ENCODE results near the gene ATP9B. TPM values are rescaled to one million over a fixed set of nuclear protein-coding genes. Genes with fewer than 3 reads are reported as not detected.

The ATP9B gene
- total and polyA plus RNA-seq, 7 donors = 6.5 to 66.5 (median 28.1) TPM

GRCh38 chr18:79309614-79310358, 240.6 kb downstream of the ATP9B start:
- Histone ChIP-seq H3K9me3 (no peaks in the 10 kb centered on the region), H3K4me1 (no peaks in the 10 kb centered on the region), H3K36me3 (peaks cover 3 to 59% (median 8%) of the 10 kb centered on the region in 4 donors), H3K4me3 (no peak overlapping the region), H3K27me3 (no peaks in the 10 kb centered on the region), H3K27ac (no peak overlapping the region)
- TF ChIP-seq EP300 (IDR thresholded peaks at IDR 0.05) (no peak), POLR2A (IDR thresholded peaks at IDR 0.05) (no peak), POLR2AphosphoS5 (IDR thresholded peaks at IDR 0.05) (no peak), CTCF (IDR thresholded peaks at IDR 0.05) (no peak)
- 84 to 88% methylated on average over 11 of the region's 11 CpGs for WGBS, 2 donors
- intact Hi-C loops (cut with DNase I) = no loop called here
- DNase-seq = no peak

GRCh38 chr18:79314838-79315388, 245.7 kb downstream of the ATP9B start:
- Histone ChIP-seq H3K4me3 (no peak overlapping the region), H3K9me3 (peaks cover 0 to 6% (median 2%) of the 10 kb centered on the region in 4 donors), H3K27ac (no peak overlapping the region), H3K27me3 (no peaks in the 10 kb centered on the region), H3K4me1 (no peaks in the 10 kb centered on the region), H3K36me3 (peaks cover 0 to 35% (median 0%) of the 10 kb centered on the region in 4 donors)
- intact Hi-C loops (cut with DNase I) = no loop called here
- DNase-seq = no peak
- TF ChIP-seq CTCF (IDR thresholded peaks at IDR 0.05) (no peak), POLR2A (IDR thresholded peaks at IDR 0.05) (no peak), EP300 (IDR thresholded peaks at IDR 0.05) (no peak), POLR2AphosphoS5 (IDR thresholded peaks at IDR 0.05) (no peak)
- 93 to 98% methylated on average over 12 of the region's 12 CpGs for WGBS, 2 donors

- 88 to 91% methylated on average over 2 of the region's 2 CpGs for WGBS, 2 donors
- peaks cover 0 to 35% (median 0%) of the 10 kb centered on the region in 4 donors for H3K36me3 ChIP-seq
- no peak for DNase-seq
- no peak overlapping the region for H3K27ac ChIP-seq
- H3K9me3 ChIP-seq = peaks cover 0 to 6% (median 2%) of the 10 kb centered on the region in 4 donors
- H3K4me1 ChIP-seq = no peaks in the 10 kb centered on the region
- TF ChIP-seq EP300 (IDR thresholded peaks at IDR 0.05) (no peak), POLR2A (IDR thresholded peaks at IDR 0.05) (no peak)
- H3K27me3 ChIP-seq = no peaks in the 10 kb centered on the region
- intact Hi-C loops (cut with DNase I) = no loop called here
- H3K4me3 ChIP-seq = no peak overlapping the region
Measured at GRCh38 chr18:79315596-79315995, 246.4 kb downstream of the ATP9B start.

GRCh38 chr18:79317703-79318102, 248.5 kb downstream of the ATP9B start:
- no peaks in the 10 kb centered on the region for H3K27me3 ChIP-seq
- no peak overlapping the region for H3K4me3 ChIP-seq
- 69 to 90% methylated on average over 2 of the region's 2 CpGs for WGBS, 2 donors
- no peak overlapping the region for H3K27ac ChIP-seq
- peaks cover 0 to 6% (median 2%) of the 10 kb centered on the region in 4 donors for H3K9me3 ChIP-seq
- TF ChIP-seq POLR2AphosphoS5 (IDR thresholded peaks at IDR 0.05) (no peak), CTCF (IDR thresholded peaks at IDR 0.05) (no peak), POLR2A (IDR thresholded peaks at IDR 0.05) (no peak), EP300 (IDR thresholded peaks at IDR 0.05) (no peak)
- H3K4me1 ChIP-seq = no peaks in the 10 kb centered on the region
- intact Hi-C loops (cut with DNase I) = no loop called here
- DNase-seq = no peak
- peaks cover 0 to 22% (median 0%) of the 10 kb centered on the region in 4 donors for H3K36me3 ChIP-seq

- H3K9me3 ChIP-seq = peaks cover 0 to 6% (median 2%) of the 10 kb centered on the region in 4 donors
- no peak for DNase-seq
- peaks cover 0 to 21% (median 0%) of the 10 kb centered on the region in 4 donors for H3K36me3 ChIP-seq
- intact Hi-C loops (cut with DNase I) = no loop called here
- no peak for TF ChIP-seq EP300 (IDR thresholded peaks at IDR 0.05)
- no peak for TF ChIP-seq CTCF (IDR thresholded peaks at IDR 0.05)
- TF ChIP-seq POLR2AphosphoS5 (IDR thresholded peaks at IDR 0.05) = no peak
- TF ChIP-seq POLR2A (IDR thresholded peaks at IDR 0.05) = no peak
- no peaks in the 10 kb centered on the region for H3K27me3 ChIP-seq
- 80 to 91% methylated on average over 9 of the region's 9 CpGs for WGBS, 2 donors
- H3K27ac ChIP-seq = no peak overlapping the region
- H3K4me3 ChIP-seq = no peak overlapping the region
- no peaks in the 10 kb centered on the region for H3K4me1 ChIP-seq
Measured at GRCh38 chr18:79318142-79318673, 249.0 kb downstream of the ATP9B start.

All from sigmoid colon (tissue), 7 donors.